ENCODE results near the gene GJD4. TPM values are rescaled to one million over a fixed set of nuclear protein-coding genes. Genes with fewer than 3 reads are reported as not detected.
A peak's percentile ranks its signal among the peaks of the same experiment; 100 is the strongest.

The GJD4 gene
- total RNA-seq, 2 donors from 2014 or later = 0.15 TPM; not detected in 1

- no peak for ATAC-seq (replicated peaks)
- Mint-ChIP-seq H3K4me3 (no peak overlapping the region), H3K36me3 (ENCODE audit: low read depth) (no peaks in the 10 kb centered on the region), H3K4me1 (no peaks in the 10 kb centered on the region), H3K27me3 (peaks cover 23% of the 10 kb centered on the region), H3K27ac (no peak overlapping the region), H3K9me3 (no peaks in the 10 kb centered on the region)
Measured at GRCh38 chr10:35626971-35627507, 21.9 kb downstream of the GJD4 start.

- Mint-ChIP-seq H3K27ac (no peak overlapping the region), H3K4me1 (no peaks in the 10 kb centered on the region), H3K9me3 (no peaks in the 10 kb centered on the region), H3K4me3 (no peak overlapping the region), H3K36me3 (ENCODE audit: low read depth) (no peaks in the 10 kb centered on the region), H3K27me3 (peaks cover 9% of the 10 kb centered on the region)
- ATAC-seq (replicated peaks) = no peak
Measured at GRCh38 chr10:35631404-35631803, 26.3 kb downstream of the GJD4 start.

- no peaks in the 10 kb centered on the region for H3K36me3 Mint-ChIP-seq (ENCODE audit: low read depth)
- H3K4me3 Mint-ChIP-seq = no peak overlapping the region
- no peaks in the 10 kb centered on the region for H3K9me3 Mint-ChIP-seq
- H3K27me3 Mint-ChIP-seq = peaks cover 12% of the 10 kb centered on the region
- H3K4me1 Mint-ChIP-seq = no peaks in the 10 kb centered on the region
- H3K27ac Mint-ChIP-seq = no peak overlapping the region
- ATAC-seq (replicated peaks) = no peak
Measured at GRCh38 chr10:35632027-35632426, 26.9 kb downstream of the GJD4 start.

GRCh38 chr10:35633006-35633980 lies 28.2 kb downstream of the GJD4 start:
- Mint-ChIP-seq H3K4me3 (no peak overlapping the region), H3K36me3 (ENCODE audit: low read depth) (no peaks in the 10 kb centered on the region), H3K4me1 (no peaks in the 10 kb centered on the region), H3K27me3 (peaks cover 22% of the 10 kb centered on the region), H3K9me3 (no peaks in the 10 kb centered on the region), H3K27ac (no peak overlapping the region)
- no peak for ATAC-seq (replicated peaks)

- Mint-ChIP-seq H3K27me3 (peaks cover 17% of the 10 kb centered on the region), H3K4me1 (no peaks in the 10 kb centered on the region), H3K27ac (no peak overlapping the region), H3K36me3 (ENCODE audit: low read depth) (no peaks in the 10 kb centered on the region), H3K9me3 (no peaks in the 10 kb centered on the region), H3K4me3 (no peak overlapping the region)
- peak; percentile 73 for ATAC-seq (replicated peaks)
Measured at GRCh38 chr10:35635576-35635975, 30.4 kb downstream of the GJD4 start.

- no peaks in the 10 kb centered on the region for H3K9me3 Mint-ChIP-seq
- H3K27ac Mint-ChIP-seq = no peak overlapping the region
- H3K36me3 Mint-ChIP-seq (ENCODE audit: low read depth) = no peaks in the 10 kb centered on the region
- no peak for ATAC-seq (replicated peaks)
- H3K4me3 Mint-ChIP-seq = no peak overlapping the region
- H3K4me1 Mint-ChIP-seq = no peaks in the 10 kb centered on the region
- peaks cover 17% of the 10 kb centered on the region for H3K27me3 Mint-ChIP-seq
Measured at GRCh38 chr10:35636956-35637355, 31.8 kb downstream of the GJD4 start.

- Mint-ChIP-seq H3K36me3 (ENCODE audit: low read depth) (no peaks in the 10 kb centered on the region), H3K9me3 (no peaks in the 10 kb centered on the region), H3K4me3 (no peak overlapping the region), H3K27ac (no peak overlapping the region), H3K4me1 (no peaks in the 10 kb centered on the region), H3K27me3 (peaks cover 17% of the 10 kb centered on the region)
- no peak for ATAC-seq (replicated peaks)
Measured at GRCh38 chr10:35637462-35637861, 32.3 kb downstream of the GJD4 start.

GRCh38 chr10:35638101-35638500 lies 33.0 kb downstream of the GJD4 start:
- H3K27me3 Mint-ChIP-seq = peaks cover 17% of the 10 kb centered on the region
- no peaks in the 10 kb centered on the region for H3K9me3 Mint-ChIP-seq
- H3K4me1 Mint-ChIP-seq = no peaks in the 10 kb centered on the region
- H3K36me3 Mint-ChIP-seq (ENCODE audit: low read depth) = no peaks in the 10 kb centered on the region
- no peak overlapping the region for H3K4me3 Mint-ChIP-seq
- H3K27ac Mint-ChIP-seq = no peak overlapping the region
- ATAC-seq (replicated peaks) = no peak

- Mint-ChIP-seq H3K36me3 (ENCODE audit: low read depth) (no peaks in the 10 kb centered on the region), H3K9me3 (no peaks in the 10 kb centered on the region), H3K27ac (no peak overlapping the region), H3K27me3 (peaks cover 24% of the 10 kb centered on the region), H3K4me1 (peaks cover 6% of the 10 kb centered on the region), H3K4me3 (peak overlapping the region; percentile 70)
- no peak for ATAC-seq (replicated peaks)
Measured at GRCh38 chr10:35639021-35639727, 34.0 kb downstream of the GJD4 start.

GRCh38 chr10:35639728-35640401 lies 34.7 kb downstream of the GJD4 start:
- Mint-ChIP-seq H3K27me3 (peaks cover 24% of the 10 kb centered on the region), H3K9me3 (no peaks in the 10 kb centered on the region), H3K36me3 (ENCODE audit: low read depth) (no peaks in the 10 kb centered on the region), H3K27ac (no peak overlapping the region), H3K4me1 (peaks cover 6% of the 10 kb centered on the region), H3K4me3 (peak overlapping the region; percentile 70)
- ATAC-seq (replicated peaks) = no peak

- no peaks in the 10 kb centered on the region for H3K36me3 Mint-ChIP-seq (ENCODE audit: low read depth)
- H3K9me3 Mint-ChIP-seq = no peaks in the 10 kb centered on the region
- no peak overlapping the region for H3K27ac Mint-ChIP-seq
- peak; percentile 43 for ATAC-seq (replicated peaks)
- peaks cover 28% of the 10 kb centered on the region for H3K27me3 Mint-ChIP-seq
- peak overlapping the region; percentile 70 for H3K4me3 Mint-ChIP-seq
- H3K4me1 Mint-ChIP-seq = peaks cover 6% of the 10 kb centered on the region
Measured at GRCh38 chr10:35640474-35640873, 35.3 kb downstream of the GJD4 start.

- Mint-ChIP-seq H3K27me3 (peaks cover 28% of the 10 kb centered on the region), H3K27ac (no peak overlapping the region), H3K4me3 (peak overlapping the region; percentile 70), H3K9me3 (no peaks in the 10 kb centered on the region), H3K4me1 (peaks cover 6% of the 10 kb centered on the region), H3K36me3 (ENCODE audit: low read depth) (no peaks in the 10 kb centered on the region)
- ATAC-seq (replicated peaks) = peak; percentile 33
Measured at GRCh38 chr10:35640951-35641675, 36.0 kb downstream of the GJD4 start.

- Mint-ChIP-seq H3K9me3 (no peaks in the 10 kb centered on the region), H3K4me3 (peak overlapping the region; percentile 85), H3K36me3 (ENCODE audit: low read depth) (no peaks in the 10 kb centered on the region), H3K4me1 (peaks cover 6% of the 10 kb centered on the region), H3K27ac (no peak overlapping the region), H3K27me3 (peaks cover 26% of the 10 kb centered on the region)
- peak; percentile 27 for ATAC-seq (replicated peaks)
Measured at GRCh38 chr10:35641676-35642034, 36.5 kb downstream of the GJD4 start.
